Measurements from ENCODE around the gene ABCD4.

- TF ChIP-seq CTCF (conservative IDR thresholded peaks at IDR 0.05; ENCODE audit: low read depth in 2 of 2) (no peak), POLR2AphosphoS5 (IDR thresholded peaks at IDR 0.05; ENCODE audit: low read depth) (no peak), EZH2 (IDR thresholded peaks at IDR 0.05; ENCODE audit: low read depth, unreplicated experiment) (no peak), EZH2phosphoT487 (IDR thresholded peaks at IDR 0.05; ENCODE audit: unreplicated experiment) (no peak), CREB1 (CRISPR knock-in tag; IDR thresholded peaks at IDR 0.05; ENCODE audit: low read depth) (no peak), REST (IDR thresholded peaks at IDR 0.05; ENCODE audit: unreplicated experiment) (no peak), ETS1 (IDR thresholded peaks at IDR 0.05) (no peak)
Measured at GRCh38 chr14:74262076-74262475, 40.7 kb downstream of the ABCD4 start.
